ENCODE measurements around the gene TCEAL5. TPM values are rescaled to one million over a fixed set of nuclear protein-coding genes. Genes with fewer than 3 reads are reported as not detected.

The TCEAL5 gene
- total and polyA plus RNA-seq, 10 of the 15 experiments (the other 5 are each of a cell fraction or from before 2014, with no cell fraction given), result not detected

- ChIA-PET CTCF (no interaction called here), POLR2A (no interaction called here), RAD21 (ENCODE audit: unreplicated experiment) (no interaction called here), SMC1A (ENCODE audit: uncharacterized antibody, unreplicated experiment) (no interaction called here)
- no peak for DNase-seq (ENCODE audit: low read depth, low spot score)
- intact Hi-C loops (cut with micrococcal nuclease; ENCODE audit: unreplicated experiment), result no loop called here
- H3K9me3 ChIP-seq (replicated peaks; ENCODE audit: control insufficient read depth, insufficient read depth, low read length), result no peaks in the 10 kb centered on the region
- no peaks in the 10 kb centered on the region for H3K4me1 ChIP-seq (ENCODE audit: control insufficient read depth, insufficient read depth, low read length)
- peaks cover 0 to 3% of the 10 kb centered on the region in 2 experiments; a peak in 2 of 4 replicates for H3K27me3 ChIP-seq (replicated peaks in 1 of 2; ENCODE audit: control insufficient read depth in 2 of 2, insufficient read depth in 2 of 2, low read length in 1 of 2)
- no peaks in the 10 kb centered on the region for H3K36me3 ChIP-seq (ENCODE audit: control insufficient read depth in 2 of 2, insufficient read depth in 2 of 2, low read length in 1 of 2)
- no peak overlapping the region for H3K9ac ChIP-seq (ENCODE audit: control insufficient read depth, insufficient read depth, low read length)
- no peaks in the 10 kb centered on the region for H3K79me2 ChIP-seq (ENCODE audit: control insufficient read depth, insufficient read depth, low read length)
- no TSS peak for BruUV-seq (replicated peaks)
- in situ Hi-C loops (cut with MboI), result no loop called here
- no peak for TF ChIP-seq SMC3 (IDR thresholded peaks at IDR 0.05; ENCODE audit: borderline replicate concordance, low read length)
- TF ChIP-seq SREBF1 (IDR thresholded peaks at IDR 0.05; ENCODE audit: low read length), result no peak
- no peak for TF ChIP-seq TCF3 (IDR thresholded peaks at IDR 0.05; ENCODE audit: borderline replicate concordance, insufficient read depth, low read depth, low read length)
- no peak for TF ChIP-seq ZNF622 (IDR thresholded peaks at IDR 0.05)
- 61% methylated on average over 4 of the region's 4 CpGs for WGBS (ENCODE audit: insufficient coverage, insufficient replicate concordance, low lambda C conversion rate, missing lambda C conversion rate)
- no peak for ATAC-seq
- H4K20me1 ChIP-seq (ENCODE audit: control insufficient read depth, insufficient read depth), result no peaks in the 10 kb centered on the region
- H3K4me3 ChIP-seq, result no peak overlapping the region
- FAIRE-seq, result no peak
- no peak overlapping the region for H2AFZ ChIP-seq (ENCODE audit: control insufficient read depth, low read depth, low read length)
- H3K4me2 ChIP-seq (ENCODE audit: control insufficient read depth, insufficient read depth), result no peak overlapping the region
- no peak overlapping the region for H3K27ac ChIP-seq (ENCODE audit: control insufficient read depth, insufficient read depth)
These were observed 2.3 kb downstream of the TCEAL5 start for GRCh38 chrX:103274284-103274683.

DNA sequence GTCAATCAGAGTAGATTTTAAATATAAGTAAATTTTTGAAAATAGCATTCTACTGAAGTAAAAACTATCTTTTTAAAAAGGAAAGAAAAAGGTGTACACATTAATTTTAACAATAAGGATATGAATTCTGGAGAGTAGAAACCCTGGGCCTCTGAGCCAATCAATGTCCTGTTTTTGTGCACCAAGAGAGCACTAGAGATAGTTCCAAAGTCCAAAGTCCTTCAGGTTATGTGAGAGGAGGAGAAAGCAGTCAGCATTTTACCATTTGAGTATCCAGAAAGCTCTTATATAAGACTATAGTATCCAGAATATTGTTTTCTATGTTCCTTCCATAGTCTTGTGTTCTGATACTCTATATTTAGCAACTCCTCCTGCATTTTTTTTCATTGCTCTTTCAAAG, 18.3 kb downstream of the TCEAL5 start:
- no peaks in the 10 kb centered on the region; the same call in 1 of the 2 replicates for H4K20me1 ChIP-seq (ENCODE audit: control insufficient read depth, insufficient read depth)
- POLR2A ChIA-PET, result interaction anchor here (0.6 kb wide), 1 partner anchor 41 kb away, joined by 3 read pairs; no protein-coding TSS in a partner anchor
- no peak for ATAC-seq
- H3K79me2 ChIP-seq (ENCODE audit: control insufficient read depth, insufficient read depth, low read length), result peaks cover 8% of the 10 kb centered on the region
- RAD21 ChIA-PET (ENCODE audit: unreplicated experiment), result no interaction called here
- no peak overlapping the region for H2AFZ ChIP-seq (ENCODE audit: control insufficient read depth, low read depth, low read length)
- CTCF ChIA-PET, result interaction anchor here (0.6 to 0.9 kb wide), 2 partner anchors 9 to 47 kb away, joined by 3 to 5 read pairs; no protein-coding TSS in a partner anchor
- H3K9ac ChIP-seq (ENCODE audit: control insufficient read depth, insufficient read depth, low read length), result no peak overlapping the region
- H3K9me3 ChIP-seq (replicated peaks; ENCODE audit: control insufficient read depth, insufficient read depth, low read length), result no peaks in the 10 kb centered on the region
- H3K27me3 ChIP-seq (replicated peaks in 1 of 2; ENCODE audit: control insufficient read depth in 2 of 2, insufficient read depth in 2 of 2, low read length in 1 of 2), result no peaks in the 10 kb centered on the region
- peaks cover 3% of the 10 kb centered on the region; the same call in 1 of the 2 replicates for H3K4me1 ChIP-seq (ENCODE audit: control insufficient read depth, insufficient read depth, low read length)
- no peaks in the 10 kb centered on the region for H3K36me3 ChIP-seq (ENCODE audit: control insufficient read depth in 2 of 2, insufficient read depth in 2 of 2, low read length in 1 of 2)
- FAIRE-seq, result no peak
- DNase-seq (ENCODE audit: low read depth, low spot score), result no peak
- H3K27ac ChIP-seq (ENCODE audit: control insufficient read depth, insufficient read depth), result no peak overlapping the region
- no peak overlapping the region for H3K4me2 ChIP-seq (ENCODE audit: control insufficient read depth, insufficient read depth)
- intact Hi-C loops (cut with micrococcal nuclease; ENCODE audit: unreplicated experiment) (no loop called here), in situ Hi-C loops (cut with MboI) (no loop called here)
- SMC1A ChIA-PET (ENCODE audit: uncharacterized antibody, unreplicated experiment), result no interaction called here
- no TSS peak for BruUV-seq (replicated peaks)
- no peak overlapping the region for H3K4me3 ChIP-seq
- no peak for TF ChIP-seq STAT1 (conservative IDR thresholded peaks at IDR 0.05)
- TF ChIP-seq, protein P1, sequence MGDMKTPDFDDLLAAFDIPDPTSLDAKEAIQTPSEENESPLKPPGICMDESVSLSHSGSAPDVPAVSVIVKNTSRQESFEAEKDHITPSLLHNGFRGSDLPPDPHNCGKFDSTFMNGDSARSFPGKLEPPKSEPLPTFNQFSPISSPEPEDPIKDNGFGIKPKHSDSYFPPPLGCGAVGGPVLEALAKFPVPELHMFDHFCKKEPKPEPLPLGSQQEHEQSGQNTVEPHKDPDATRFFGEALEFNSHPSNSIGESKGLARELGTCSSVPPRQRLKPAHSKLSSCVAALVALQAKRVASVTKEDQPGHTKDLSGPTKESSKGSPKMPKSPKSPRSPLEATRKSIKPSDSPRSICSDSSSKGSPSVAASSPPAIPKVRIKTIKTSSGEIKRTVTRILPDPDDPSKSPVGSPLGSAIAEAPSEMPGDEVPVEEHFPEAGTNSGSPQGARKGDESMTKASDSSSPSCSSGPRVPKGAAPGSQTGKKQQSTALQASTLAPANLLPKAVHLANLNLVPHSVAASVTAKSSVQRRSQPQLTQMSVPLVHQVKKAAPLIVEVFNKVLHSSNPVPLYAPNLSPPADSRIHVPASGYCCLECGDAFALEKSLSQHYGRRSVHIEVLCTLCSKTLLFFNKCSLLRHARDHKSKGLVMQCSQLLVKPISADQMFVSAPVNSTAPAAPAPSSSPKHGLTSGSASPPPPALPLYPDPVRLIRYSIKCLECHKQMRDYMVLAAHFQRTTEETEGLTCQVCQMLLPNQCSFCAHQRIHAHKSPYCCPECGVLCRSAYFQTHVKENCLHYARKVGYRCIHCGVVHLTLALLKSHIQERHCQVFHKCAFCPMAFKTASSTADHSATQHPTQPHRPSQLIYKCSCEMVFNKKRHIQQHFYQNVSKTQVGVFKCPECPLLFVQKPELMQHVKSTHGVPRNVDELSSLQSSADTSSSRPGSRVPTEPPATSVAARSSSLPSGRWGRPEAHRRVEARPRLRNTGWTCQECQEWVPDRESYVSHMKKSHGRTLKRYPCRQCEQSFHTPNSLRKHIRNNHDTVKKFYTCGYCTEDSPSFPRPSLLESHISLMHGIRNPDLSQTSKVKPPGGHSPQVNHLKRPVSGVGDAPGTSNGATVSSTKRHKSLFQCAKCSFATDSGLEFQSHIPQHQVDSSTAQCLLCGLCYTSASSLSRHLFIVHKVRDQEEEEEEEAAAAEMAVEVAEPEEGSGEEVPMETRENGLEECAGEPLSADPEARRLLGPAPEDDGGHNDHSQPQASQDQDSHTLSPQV (IDR thresholded peaks at IDR 0.05), result no peak
- TF ChIP-seq ZSCAN29 (IDR thresholded peaks at IDR 0.05), result no peak
- TF ChIP-seq, protein P2, sequence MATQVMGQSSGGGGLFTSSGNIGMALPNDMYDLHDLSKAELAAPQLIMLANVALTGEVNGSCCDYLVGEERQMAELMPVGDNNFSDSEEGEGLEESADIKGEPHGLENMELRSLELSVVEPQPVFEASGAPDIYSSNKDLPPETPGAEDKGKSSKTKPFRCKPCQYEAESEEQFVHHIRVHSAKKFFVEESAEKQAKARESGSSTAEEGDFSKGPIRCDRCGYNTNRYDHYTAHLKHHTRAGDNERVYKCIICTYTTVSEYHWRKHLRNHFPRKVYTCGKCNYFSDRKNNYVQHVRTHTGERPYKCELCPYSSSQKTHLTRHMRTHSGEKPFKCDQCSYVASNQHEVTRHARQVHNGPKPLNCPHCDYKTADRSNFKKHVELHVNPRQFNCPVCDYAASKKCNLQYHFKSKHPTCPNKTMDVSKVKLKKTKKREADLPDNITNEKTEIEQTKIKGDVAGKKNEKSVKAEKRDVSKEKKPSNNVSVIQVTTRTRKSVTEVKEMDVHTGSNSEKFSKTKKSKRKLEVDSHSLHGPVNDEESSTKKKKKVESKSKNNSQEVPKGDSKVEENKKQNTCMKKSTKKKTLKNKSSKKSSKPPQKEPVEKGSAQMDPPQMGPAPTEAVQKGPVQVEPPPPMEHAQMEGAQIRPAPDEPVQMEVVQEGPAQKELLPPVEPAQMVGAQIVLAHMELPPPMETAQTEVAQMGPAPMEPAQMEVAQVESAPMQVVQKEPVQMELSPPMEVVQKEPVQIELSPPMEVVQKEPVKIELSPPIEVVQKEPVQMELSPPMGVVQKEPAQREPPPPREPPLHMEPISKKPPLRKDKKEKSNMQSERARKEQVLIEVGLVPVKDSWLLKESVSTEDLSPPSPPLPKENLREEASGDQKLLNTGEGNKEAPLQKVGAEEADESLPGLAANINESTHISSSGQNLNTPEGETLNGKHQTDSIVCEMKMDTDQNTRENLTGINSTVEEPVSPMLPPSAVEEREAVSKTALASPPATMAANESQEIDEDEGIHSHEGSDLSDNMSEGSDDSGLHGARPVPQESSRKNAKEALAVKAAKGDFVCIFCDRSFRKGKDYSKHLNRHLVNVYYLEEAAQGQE (IDR thresholded peaks at IDR 0.05; ENCODE audit: low read depth, low read length), result no peak
- no peak for TF ChIP-seq ZNF384 (IDR thresholded peaks at IDR 0.05; ENCODE audit: borderline replicate concordance, low read depth, low read length)

Measured in GM12878 (cell line).